ENCODE data around the gene ALAD.
"Not testable (repeated sequence)": the region's sequence is repeated elsewhere in the genome, so short reads cannot be mapped to it uniquely, and the experiment has no call there.

- TF ChIP-seq CTCF (IDR thresholded peaks at IDR 0.05 in 4 of 5, conservative IDR thresholded peaks at IDR 0.05 in 1 of 5); POLR2A (IDR thresholded peaks at IDR 0.05): not testable (repeated sequence)
Measured at GRCh38 chr9:113365652-113366051, 35.4 kb downstream of the ALAD start.

All from gastrocnemius medialis (tissue), 4 donors.